HepG2 (cell line): ENCODE data around the gene QSOX2. TPM values are rescaled to one million over a fixed set of nuclear protein-coding genes. Genes with fewer than 3 reads are reported as not detected.

ENCODE experiments used
- ATAC-seq: fragments of 200-7000 bp; cut with Tn5 transposase; 3 replicates; pipeline ENCODE4 v1.9.1; 2020; ENCODE audit warnings: mild to moderate bottlenecking, moderate library complexity
- BruUV-seq: library from RNA; stranded (reverse); fragments of 400-500 nt; replicated peaks from 2 replicates; lab custom pipeline; 2021; lab: Mats Ljungman, UMichigan
- CTCF ChIA-PET: fragments of 300-600 bp; formaldehyde crosslinking; extraction: SDS; loops from one replicate; lab custom pipeline; 2021; ENCODE audit warnings: low total read pairs, inconsistent platforms, low intra/inter-chr PET ratio; lab: Yijun Ruan, JAX
- POLR2A ChIA-PET: fragments of 350-600 bp; sonication (Branson Sonifier 250); formaldehyde crosslinking; loops from one replicate; lab custom pipeline; 2020; ENCODE audit warnings: antibody characterized with exemption, inconsistent platforms; lab: Yijun Ruan, JAX
- DNase-seq: peaks from one replicate; pipeline ENCODE4 v3.0.0-alpha.2; 2015; ENCODE audit warnings: low spot score
- FAIRE-seq: peaks from 3 replicates; lab custom pipeline; 2011; peaks lifted over from hg19 to GRCh38; lab: Jason Lieb, UNC
- H2AFZ ChIP-seq: one replicate; pipeline ENCODE4 v1.6.1; 2011; ENCODE audit warnings: low read length, inconsistent platforms
- H3K27ac ChIP-seq: fragments of 300-600 bp; 3 replicates; pipeline ENCODE4 v1.8.0; 2011; ENCODE audit warnings: mixed run types, mild to moderate bottlenecking, mixed read lengths, low read length, inconsistent platforms; ENCODE audit not compliant: insufficient read depth; ENCODE audit errors: extremely low read length
- H3K27me3 ChIP-seq, 2 experiments: fragments of 200-600 bp in 1 of 2; 2 replicates in 1 of 2; 3 replicates in 1 of 2; pipeline versions ENCODE4 v1.6.0 to v1.8.0; 2011; ENCODE audit warnings: low read length in 2 of 2, mild to moderate bottlenecking in 2 of 2, moderate library complexity in 2 of 2, inconsistent platforms in 1 of 2; ENCODE audit not compliant: insufficient read depth in 2 of 2, control insufficient read depth in 1 of 2
- H3K36me3 ChIP-seq, 2 experiments: fragments of 200-600 bp in 1 of 2; replicated peaks in 1 of 2; 2 replicates in 1 of 2; 3 replicates in 1 of 2; pipeline versions ENCODE4 v1.5.1 to v1.8.0; 2011; ENCODE audit warnings: low read length in 2 of 2, inconsistent platforms in 1 of 2; ENCODE audit not compliant: insufficient read depth in 2 of 2, control insufficient read depth in 1 of 2
- H3K4me1 ChIP-seq: 2 replicates; pipeline ENCODE4 v1.5.1; 2012; ENCODE audit warnings: low read length, inconsistent platforms; ENCODE audit not compliant: insufficient read depth
- H3K4me2 ChIP-seq: 2 replicates; pipeline ENCODE4 v1.6.0; 2011; ENCODE audit warnings: low read depth, low read length, inconsistent platforms
- H3K4me3 ChIP-seq, 3 experiments: fragments of 200-600 bp in 1 of 3; sonication (generic), shearing (Covaris generic) in 1 of 3; replicated peaks in 1 of 3; 2 replicates each; pipeline ENCODE4 v1.5.1; 2011 to 2016; ENCODE audit warnings: low read length in 3 of 3, inconsistent platforms in 2 of 3, low read depth in 2 of 3, mild to moderate bottlenecking in 2 of 3, control low read depth in 1 of 3, mixed read lengths in 1 of 3; ENCODE audit not compliant: insufficient read depth in 1 of 3
- H3K79me2 ChIP-seq: one replicate; pipeline ENCODE4 v1.6.1; 2011; ENCODE audit warnings: low read length, inconsistent platforms; ENCODE audit not compliant: insufficient read depth
- H3K9ac ChIP-seq: 2 replicates; pipeline ENCODE4 v1.6.0; 2011; ENCODE audit warnings: mild to moderate bottlenecking, low read depth, low read length, inconsistent platforms; ENCODE audit not compliant: insufficient read depth
- H3K9me3 ChIP-seq: 2 replicates; pipeline ENCODE4 v1.5.1; 2012; ENCODE audit warnings: mild to moderate bottlenecking, low read length
- H4K20me1 ChIP-seq: 2 replicates; pipeline ENCODE4 v1.6.0; 2011; ENCODE audit warnings: inconsistent platforms, mild to moderate bottlenecking, low read length, moderate library complexity; ENCODE audit not compliant: insufficient read depth
- HNRNPUL1 ChIP-seq: fragments of 200-400 bp; formaldehyde crosslinking; IDR thresholded peaks from 2 replicates; pipeline ENCODE4 v1.6.1; 2017; ENCODE audit warnings: low read depth, mild to moderate bottlenecking, low read length, moderate library complexity
- NFE2 ChIP-seq: sonication (generic); formaldehyde crosslinking; IDR thresholded peaks from 2 replicates; pipeline ENCODE4 v1.4.0; 2020; ENCODE audit warnings: missing genetic modification reagents
- NR2C2 ChIP-seq: sonication (generic); formaldehyde crosslinking; IDR thresholded peaks from 2 replicates; pipeline ENCODE4 v1.4.0; 2020; ENCODE audit warnings: missing genetic modification reagents, mild to moderate bottlenecking, moderate library complexity, borderline replicate concordance
- NR2F6 ChIP-seq, 2 experiments: IDR thresholded peaks; 2 replicates each; pipeline ENCODE4 v1.6.1; 2016; ENCODE audit warnings: antibody characterized with exemption in 1 of 2, mild to moderate bottlenecking in 1 of 2
- PAXIP1 ChIP-seq: sonication (generic); formaldehyde crosslinking; conservative IDR thresholded peaks from 2 replicates; pipeline ENCODE4 v1.4.0; 2020; ENCODE audit warnings: mild to moderate bottlenecking, missing genetic modification reagents, moderate library complexity
- TP53 ChIP-seq: sonication (generic); formaldehyde crosslinking; conservative IDR thresholded peaks from 2 replicates; pipeline ENCODE4 v1.4.0; 2020; ENCODE audit warnings: missing genetic modification reagents
- U2AF2 ChIP-seq: fragments of 200-400 bp; formaldehyde crosslinking; IDR thresholded peaks from 2 replicates; pipeline ENCODE4 v1.6.1; 2017; ENCODE audit warnings: low read depth, mild to moderate bottlenecking, low read length
- ZNF225 ChIP-seq: sonication (generic); formaldehyde crosslinking; IDR thresholded peaks from 2 replicates; pipeline ENCODE4 v1.4.0; 2020; ENCODE audit warnings: mild to moderate bottlenecking, missing genetic modification reagents
- ZNF354B ChIP-seq: sonication (generic); formaldehyde crosslinking; IDR thresholded peaks from 2 replicates; pipeline ENCODE4 v1.8.0; 2022; ENCODE audit warnings: mild to moderate bottlenecking, missing genetic modification reagents
- ZNF468 ChIP-seq: sonication (generic); formaldehyde crosslinking; IDR thresholded peaks from 2 replicates; pipeline ENCODE4 v1.8.0; 2022; ENCODE audit warnings: mild to moderate bottlenecking, moderate library complexity, missing genetic modification reagents
- ZNF607 ChIP-seq: sonication (generic); formaldehyde crosslinking; IDR thresholded peaks from 2 replicates; pipeline ENCODE4 v1.5.1; 2020; ENCODE audit warnings: missing genetic modification reagents, mild to moderate bottlenecking, borderline replicate concordance
- ZNF749 ChIP-seq: sonication (generic); formaldehyde crosslinking; IDR thresholded peaks from 2 replicates; pipeline ENCODE4 v1.8.0; 2022; ENCODE audit warnings: mild to moderate bottlenecking, missing genetic modification reagents, moderate library complexity, borderline replicate concordance
- WGBS: methylation state at CpG from one replicate; pipeline ENCODE4 v1.1.6; 2017; ENCODE audit warnings: low lambda C conversion rate; 5-methylcytosine and 5-hydroxymethylcytosine counted together
- in situ Hi-C: cut with HindIII; loops from 2 replicates; pipeline ENCODE4 v1.10.0; 2017; ENCODE audit warnings: low pct_unique_long_range_greater_than_20kb; ENCODE audit not compliant: extremely low pct_ligation_motif_present
- intact Hi-C: fragments of 100-400 bp; cut with micrococcal nuclease; formaldehyde crosslinking; loops from one replicate; pipeline ENCODE4 v1.10.0; 2022; ENCODE audit not compliant: unreplicated experiment
- polyA plus RNA-seq, 8 experiments: library from polyadenylated mRNA; depleted of rRNA in 3 of 8; stranded (reverse) in 7 of 8; unstranded in 1 of 8; fragments of >200 nt; fragmentation: Illumina TruSeq in 4 of 8; extraction: Trizol in 4 of 8; gene quantifications; 2 replicates each; pipeline versions ENCODE4 v1.2.1 to v1.2.3, GENCODE V29; 2011 to 2016; ENCODE audit warnings: low read depth in 4 of 8, missing spikeins in 1 of 8, mixed read lengths in 1 of 8; ENCODE audit not compliant: insufficient read depth in 1 of 8
- total RNA-seq, 5 experiments: library from RNA; depleted of rRNA; stranded (reverse); fragments of >200 nt; fragmentation: Illumina TruSeq; extraction: Trizol; gene quantifications; 2 replicates each; pipeline ENCODE4 v1.2.3, GENCODE V29; 2016; ENCODE audit warnings: low read depth in 1 of 5
- TF ChIP-seq, protein P1 (sequence below): sonication (generic); formaldehyde crosslinking; IDR thresholded peaks from 2 replicates; pipeline ENCODE4 v1.9.0; 2021; ENCODE audit warnings: missing genetic modification reagents, mild to moderate bottlenecking, borderline replicate concordance
- TF ChIP-seq, protein P2 (sequence below): sonication (generic); formaldehyde crosslinking; IDR thresholded peaks from 2 replicates; pipeline ENCODE4 v1.4.0; 2020; ENCODE audit warnings: mild to moderate bottlenecking, missing genetic modification reagents

The QSOX2 gene
- total and polyA plus RNA-seq, 2 of the 13 experiments (the other 11 are each of a cell fraction or from before 2014, with no cell fraction given), result 27.1 to 42.1 TPM

- DNase-seq, result no peak
- 7% methylated on average over 3 of the region's 13 CpGs for WGBS
- no peak overlapping the region for H3K9ac ChIP-seq
- no TSS peak for BruUV-seq
- no peaks in the 10 kb centered on the region for H3K79me2 ChIP-seq
- H3K4me1 ChIP-seq, result no peaks in the 10 kb centered on the region
- in situ Hi-C loops (no loop called here), intact Hi-C loops (no loop called here)
- no peaks in the 10 kb centered on the region for H3K36me3 ChIP-seq
- no peak for FAIRE-seq
- TF ChIP-seq HNRNPUL1, result no peak
- no peak for TF ChIP-seq TP53
- TF ChIP-seq NR2C2, result no peak
- TF ChIP-seq NFE2, result no peak
- no peak for TF ChIP-seq ZNF468 (CRISPR knock-in tag)
- TF ChIP-seq PAXIP1 (CRISPR knock-in tag), result no peak
- no peak for TF ChIP-seq U2AF2
- TF ChIP-seq ZNF354B (CRISPR knock-in tag), result no peak
- no peak for TF ChIP-seq ZNF607
- no peak for TF ChIP-seq ZNF225 (CRISPR knock-in tag)
- no peak for TF ChIP-seq ZNF749 (CRISPR knock-in tag)
- no peak for TF ChIP-seq NR2F6 (IDR thresholded peaks at IDR 0.05)
- no peak for TF ChIP-seq NR2F6 (CRISPR knock-in tag; IDR thresholded peaks at IDR 0.05)
- TF ChIP-seq, protein P1, sequence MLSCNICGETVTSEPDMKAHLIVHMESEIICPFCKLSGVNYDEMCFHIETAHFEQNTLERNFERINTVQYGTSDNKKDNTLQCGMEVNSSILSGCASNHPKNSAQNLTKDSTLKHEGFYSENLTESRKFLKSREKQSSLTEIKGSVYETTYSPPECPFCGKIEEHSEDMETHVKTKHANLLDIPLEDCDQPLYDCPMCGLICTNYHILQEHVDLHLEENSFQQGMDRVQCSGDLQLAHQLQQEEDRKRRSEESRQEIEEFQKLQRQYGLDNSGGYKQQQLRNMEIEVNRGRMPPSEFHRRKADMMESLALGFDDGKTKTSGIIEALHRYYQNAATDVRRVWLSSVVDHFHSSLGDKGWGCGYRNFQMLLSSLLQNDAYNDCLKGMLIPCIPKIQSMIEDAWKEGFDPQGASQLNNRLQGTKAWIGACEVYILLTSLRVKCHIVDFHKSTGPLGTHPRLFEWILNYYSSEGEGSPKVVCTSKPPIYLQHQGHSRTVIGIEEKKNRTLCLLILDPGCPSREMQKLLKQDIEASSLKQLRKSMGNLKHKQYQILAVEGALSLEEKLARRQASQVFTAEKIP (CRISPR knock-in tag), result no peak
- TF ChIP-seq, protein P2, sequence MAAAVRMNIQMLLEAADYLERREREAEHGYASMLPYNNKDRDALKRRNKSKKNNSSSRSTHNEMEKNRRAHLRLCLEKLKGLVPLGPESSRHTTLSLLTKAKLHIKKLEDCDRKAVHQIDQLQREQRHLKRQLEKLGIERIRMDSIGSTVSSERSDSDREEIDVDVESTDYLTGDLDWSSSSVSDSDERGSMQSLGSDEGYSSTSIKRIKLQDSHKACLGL, result no peak
- peaks cover 14 to 61% of the 10 kb centered on the region in 2 experiments; a peak in 4 of 5 replicates for H3K27me3 ChIP-seq
- CTCF ChIA-PET, result no interaction called here
- no peak overlapping the region for H3K27ac ChIP-seq
- no peak overlapping the region for H3K4me3 ChIP-seq
- no peak overlapping the region for H3K4me2 ChIP-seq
- no peak for ATAC-seq
- H3K9me3 ChIP-seq, result no peaks in the 10 kb centered on the region
- POLR2A ChIA-PET, result no interaction called here
- H4K20me1 ChIP-seq, result peaks cover 26% of the 10 kb centered on the region; the same call in 1 of the 2 replicates
- H2AFZ ChIP-seq, result no peak overlapping the region
These were observed 44.4 kb downstream of the QSOX2 start for GRCh38 chr9:136201174-136201573.
